HEK293T (cell line): ENCODE data around the gene SNX9.

Experiments
- BHLHE40 ChIP-seq: fragments of 450-650 bp; IDR thresholded peaks from 2 replicates; pipeline ENCODE4 v1.6.1; 2016; ENCODE audit warnings: mild to moderate bottlenecking, moderate library complexity, borderline replicate concordance
- CTBP1 ChIP-seq: fragments of 450-650 bp; IDR thresholded peaks from 2 replicates; pipeline ENCODE4 v1.6.1; 2016; ENCODE audit warnings: borderline replicate concordance
- FOXA1 ChIP-seq: fragments of 450-650 bp; IDR thresholded peaks from 2 replicates; pipeline ENCODE4 v1.6.1; 2016; ENCODE audit warnings: mild to moderate bottlenecking
- FOXM1 ChIP-seq: fragments of 450-650 bp; IDR thresholded peaks from 2 replicates; pipeline ENCODE4 v1.6.1; 2017; ENCODE audit warnings: mild to moderate bottlenecking, borderline replicate concordance
- SP1 ChIP-seq: fragments of 450-650 bp; IDR thresholded peaks from 2 replicates; pipeline ENCODE4 v1.6.1; 2017

DNA sequence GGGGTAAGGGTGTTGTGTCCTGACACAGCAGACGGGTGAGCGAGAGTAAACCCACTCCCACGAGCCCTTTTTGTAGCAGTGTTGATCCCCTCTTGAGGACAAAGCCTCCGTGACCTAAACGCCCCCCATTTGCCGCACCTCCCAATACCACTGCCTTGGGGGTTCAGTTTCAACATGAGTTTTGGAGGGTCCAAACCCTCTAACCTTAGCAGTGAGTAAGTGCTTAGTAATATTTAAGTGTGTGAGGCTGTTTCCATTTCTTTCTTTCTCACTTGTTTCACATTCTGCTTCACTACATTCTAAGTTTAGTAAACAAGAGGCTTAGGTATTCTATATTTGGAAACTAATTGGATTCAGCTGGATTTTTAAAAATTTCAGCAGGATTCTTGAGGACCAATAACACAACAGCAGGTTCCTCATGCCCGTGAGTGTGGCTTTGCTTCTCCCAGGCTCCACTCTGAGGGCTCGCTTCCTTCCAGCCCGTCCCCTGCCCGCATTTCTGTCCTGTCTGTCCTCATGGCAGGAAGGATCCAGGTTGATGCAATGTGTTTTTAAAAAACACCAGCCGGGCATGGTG is 41.2 kb downstream of the SNX9 start:
- TF ChIP-seq FOXA1: no peak
- TF ChIP-seq FOXM1: no peak
- TF ChIP-seq SP1: no peak
- no peak for TF ChIP-seq BHLHE40
- no peak for TF ChIP-seq CTBP1
